Neural progenitor cell (in vitro differentiated cells): Measurements from ENCODE around the gene PTPRU.

ENCODE experiments used
- EZH2 ChIP-seq: fragments of 200-600 bp; sonication (generic); IDR thresholded peaks from 2 replicates; pipeline ENCODE4 v1.6.1; 2017; ENCODE audit warnings: antibody characterized with exemption, mild to moderate bottlenecking, moderate library complexity
- TF ChIP-seq, protein P1 (sequence below): fragments of 200-600 bp; sonication (generic); IDR thresholded peaks from 2 replicates; pipeline ENCODE4 v1.5.1; 2017; ENCODE audit warnings: antibody characterized with exemption, mild to moderate bottlenecking

GRCh38 chr1:29200906-29201594 is 35.3 kb upstream of the PTPRU start:
- TF ChIP-seq EZH2 = no peak
- TF ChIP-seq, protein P1, sequence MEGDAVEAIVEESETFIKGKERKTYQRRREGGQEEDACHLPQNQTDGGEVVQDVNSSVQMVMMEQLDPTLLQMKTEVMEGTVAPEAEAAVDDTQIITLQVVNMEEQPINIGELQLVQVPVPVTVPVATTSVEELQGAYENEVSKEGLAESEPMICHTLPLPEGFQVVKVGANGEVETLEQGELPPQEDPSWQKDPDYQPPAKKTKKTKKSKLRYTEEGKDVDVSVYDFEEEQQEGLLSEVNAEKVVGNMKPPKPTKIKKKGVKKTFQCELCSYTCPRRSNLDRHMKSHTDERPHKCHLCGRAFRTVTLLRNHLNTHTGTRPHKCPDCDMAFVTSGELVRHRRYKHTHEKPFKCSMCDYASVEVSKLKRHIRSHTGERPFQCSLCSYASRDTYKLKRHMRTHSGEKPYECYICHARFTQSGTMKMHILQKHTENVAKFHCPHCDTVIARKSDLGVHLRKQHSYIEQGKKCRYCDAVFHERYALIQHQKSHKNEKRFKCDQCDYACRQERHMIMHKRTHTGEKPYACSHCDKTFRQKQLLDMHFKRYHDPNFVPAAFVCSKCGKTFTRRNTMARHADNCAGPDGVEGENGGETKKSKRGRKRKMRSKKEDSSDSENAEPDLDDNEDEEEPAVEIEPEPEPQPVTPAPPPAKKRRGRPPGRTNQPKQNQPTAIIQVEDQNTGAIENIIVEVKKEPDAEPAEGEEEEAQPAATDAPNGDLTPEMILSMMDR = no peak
